Activated CD8-positive, alpha-beta T cell treated with anti-CD3 and anti-CD28 coated beads for 36 hours (primary cell): Measurements from ENCODE around the gene ZNF276. TPM values are rescaled to one million over a fixed set of nuclear protein-coding genes. Genes with fewer than 3 reads are reported as not detected.
"Not testable (repeated sequence)": the region's sequence is repeated elsewhere in the genome, so short reads cannot be mapped to it uniquely, and the experiment has no call there.

Experiments used
- ATAC-seq: fragments of 200-7000 bp; cut with Tn5 transposase; one replicate; pipeline ENCODE4 v1.10.0; 2021; ENCODE audit warnings: mild to moderate bottlenecking, moderate library complexity
- CTCF ChIA-PET: fragments of 350-600 bp; sonication (Branson Sonifier 250); formaldehyde crosslinking; loops from one replicate; lab custom pipeline; 2021; ENCODE audit warnings: antibody characterized with exemption; lab: Charles Lee
- POLR2A ChIA-PET: fragments of 350-600 bp; sonication (Branson Sonifier 250); formaldehyde crosslinking; loops from one replicate; lab custom pipeline; 2021; ENCODE audit warnings: antibody characterized with exemption; lab: Charles Lee
- DNase-seq: peaks from one replicate; pipeline ENCODE4 v3.0.0-alpha.2; 2020
- H3K27ac Mint-ChIP-seq: one replicate; pipeline ENCODE4 v1.8.0; 2021; ENCODE audit warnings: mild to moderate bottlenecking, mixed read lengths
- H3K27me3 Mint-ChIP-seq: one replicate; pipeline ENCODE4 v1.8.0; 2021; ENCODE audit warnings: mixed read lengths
- H3K36me3 Mint-ChIP-seq: one replicate; pipeline ENCODE4 v1.8.0; 2021; ENCODE audit warnings: low read depth, mixed read lengths
- H3K4me1 Mint-ChIP-seq: one replicate; pipeline ENCODE4 v1.8.0; 2021; ENCODE audit warnings: low read depth, mixed read lengths
- H3K4me3 Mint-ChIP-seq: one replicate; pipeline ENCODE4 v1.8.0; 2021; ENCODE audit warnings: mild to moderate bottlenecking, moderate library complexity, mixed read lengths
- H3K9me3 Mint-ChIP-seq: one replicate; pipeline ENCODE4 v1.8.0; 2021; ENCODE audit warnings: mixed read lengths
- CTCF ChIP-seq: fragments of 200-600 bp; IDR thresholded peaks from one replicate; pipeline ENCODE4 v1.8.0; 2022; ENCODE audit warnings: antibody characterized with exemption, mild to moderate bottlenecking
- intact Hi-C: fragments of 100-400 bp; cut with micrococcal nuclease; formaldehyde crosslinking; loops from one replicate; pipeline ENCODE4 v1.10.0; 2022
- total RNA-seq, 2 experiments: library from RNA; stranded (reverse); gene quantifications; one replicate each; pipeline ENCODE4 v1.2.3, GENCODE V29; 2021

ZNF276 gene, protein sequence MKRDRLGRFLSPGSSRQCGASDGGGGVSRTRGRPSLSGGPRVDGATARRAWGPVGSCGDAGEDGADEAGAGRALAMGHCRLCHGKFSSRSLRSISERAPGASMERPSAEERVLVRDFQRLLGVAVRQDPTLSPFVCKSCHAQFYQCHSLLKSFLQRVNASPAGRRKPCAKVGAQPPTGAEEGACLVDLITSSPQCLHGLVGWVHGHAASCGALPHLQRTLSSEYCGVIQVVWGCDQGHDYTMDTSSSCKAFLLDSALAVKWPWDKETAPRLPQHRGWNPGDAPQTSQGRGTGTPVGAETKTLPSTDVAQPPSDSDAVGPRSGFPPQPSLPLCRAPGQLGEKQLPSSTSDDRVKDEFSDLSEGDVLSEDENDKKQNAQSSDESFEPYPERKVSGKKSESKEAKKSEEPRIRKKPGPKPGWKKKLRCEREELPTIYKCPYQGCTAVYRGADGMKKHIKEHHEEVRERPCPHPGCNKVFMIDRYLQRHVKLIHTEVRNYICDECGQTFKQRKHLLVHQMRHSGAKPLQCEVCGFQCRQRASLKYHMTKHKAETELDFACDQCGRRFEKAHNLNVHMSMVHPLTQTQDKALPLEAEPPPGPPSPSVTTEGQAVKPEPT
- 10 to 100 TPM; 24.6 to 27.9 TPM for total RNA-seq

DNA sequence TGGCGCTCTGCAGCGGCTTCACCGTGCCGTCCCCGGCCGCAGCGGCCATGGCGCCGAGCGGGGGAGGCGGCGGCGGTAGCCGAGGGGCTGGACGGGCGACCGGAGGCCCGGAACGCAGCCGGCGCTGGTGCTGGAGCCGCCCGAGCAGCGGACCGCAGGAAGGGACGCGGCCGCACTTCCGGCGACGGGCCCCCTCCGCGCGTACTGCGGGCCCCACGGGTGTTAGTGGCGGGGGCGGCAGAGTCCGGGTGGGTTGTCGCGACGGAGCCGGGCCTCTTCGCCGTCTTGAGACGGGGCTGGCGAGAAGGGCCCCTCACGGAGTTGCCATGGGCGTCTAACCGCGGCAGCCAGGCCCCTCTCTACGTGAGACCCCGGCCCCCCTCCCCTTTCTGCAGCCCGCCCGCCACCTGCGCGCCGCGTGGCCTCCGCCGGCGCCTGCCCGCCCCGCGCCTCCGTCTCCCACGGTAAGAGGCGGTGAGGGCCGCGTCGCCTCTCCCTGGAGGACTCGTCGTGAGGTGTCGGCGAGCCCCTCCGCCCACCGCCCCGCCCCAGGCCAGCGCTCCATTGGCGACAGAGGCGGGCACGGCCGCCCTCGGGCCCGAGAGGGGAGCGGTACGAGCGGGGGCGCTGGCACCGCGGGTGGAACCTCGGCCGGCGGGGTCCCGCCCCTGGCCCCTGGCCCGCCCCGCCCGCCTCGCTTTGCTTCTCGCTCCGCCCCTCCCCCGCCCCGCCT lies at the start of gene ZNF276, which contains the start of gene VPS9D1:
Gene ZNF276, plus strand, starts transcription at position 725 of the 733 bp plus-strand sequence. CDS start 104 bp downstream, outside the sequence.
Gene VPS9D1, minus strand, starts transcription at position 86 of the 733 bp plus-strand sequence. Its CDS starts 37 bp downstream, at position 49.
- H3K36me3 Mint-ChIP-seq: peaks cover 38% of the 10 kb centered on the region
- TF ChIP-seq CTCF: no peak
- ATAC-seq (peak; percentile 51), DNase-seq (peak; percentile 89)
- H3K9me3 Mint-ChIP-seq: no peaks in the 10 kb centered on the region
- CTCF ChIA-PET: no interaction called here
- H3K4me3 Mint-ChIP-seq: peak within 1 kb of the TSS; percentile 82
- peaks cover 43% of the 10 kb centered on the region for H3K4me1 Mint-ChIP-seq
- H3K27ac Mint-ChIP-seq: peak within 1 kb of the TSS; percentile 86
- intact Hi-C loops: no loop called here
- no peaks in the 10 kb centered on the region for H3K27me3 Mint-ChIP-seq
- POLR2A ChIA-PET: interaction anchor here (0.8 to 2.2 kb wide), 6 partner anchors 10 to 157 kb away, joined by 3 to 8 read pairs (median 4); no protein-coding TSS in a partner anchor

- H3K9me3 Mint-ChIP-seq, ATAC-seq, intact Hi-C loops, H3K27me3 Mint-ChIP-seq, DNase-seq, H3K36me3 Mint-ChIP-seq, H3K4me3 Mint-ChIP-seq, CTCF ChIA-PET, H3K27ac Mint-ChIP-seq: not testable (repeated sequence)
- H3K4me1 Mint-ChIP-seq: peaks cover 21% of the 10 kb centered on the region
- POLR2A ChIA-PET: interaction anchor here (1.6 kb wide), 1 partner anchor 13 kb away, joined by 5 read pairs; no protein-coding TSS in a partner anchor
These were observed 49.8 kb upstream of the ZNF276 start for GRCh38 chr16:89671565-89671964.

DNA sequence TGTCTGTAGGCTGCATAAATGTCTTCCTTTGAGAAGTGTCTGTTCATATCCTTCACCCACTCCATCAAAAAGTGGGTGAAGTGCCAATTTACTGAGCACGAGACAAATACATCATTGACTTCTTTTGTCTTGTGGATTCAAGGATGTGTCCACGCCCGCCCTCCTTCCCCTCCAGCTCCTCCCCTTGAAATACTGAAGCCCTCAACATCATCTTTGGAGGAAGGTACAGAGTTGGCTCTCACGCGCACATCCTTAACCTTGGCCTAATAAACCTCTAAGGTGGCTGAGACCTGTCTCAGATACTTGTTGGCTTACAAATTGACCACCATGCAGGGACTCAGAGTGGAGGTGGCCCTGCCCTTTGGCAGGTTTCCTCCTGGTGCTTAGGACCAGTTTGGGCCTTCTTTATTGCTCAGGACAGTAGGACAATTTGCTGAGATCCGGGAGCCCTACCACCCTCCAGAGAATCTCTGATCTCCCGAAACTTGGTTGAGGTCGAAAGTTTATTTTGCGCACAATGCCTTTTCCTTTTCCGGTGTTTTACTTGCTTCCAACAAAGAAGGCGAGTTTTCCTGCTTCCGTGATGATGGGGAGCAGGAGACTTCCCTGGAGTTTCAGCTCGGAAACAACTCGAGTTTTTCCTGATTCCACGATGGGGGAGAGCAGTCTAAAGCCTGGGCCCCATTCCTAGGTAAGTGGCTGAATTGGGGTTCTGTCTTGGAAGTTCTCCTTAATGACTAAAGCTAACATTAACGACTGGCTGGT lies 49.0 kb upstream of the ZNF276 start:
- TF ChIP-seq CTCF: no peak
- intact Hi-C loops: no loop called here
- ChIA-PET CTCF (no interaction called here), POLR2A (no interaction called here)
- no peaks in the 10 kb centered on the region for H3K36me3 Mint-ChIP-seq
- H3K4me3 Mint-ChIP-seq: no peak overlapping the region
- H3K4me1 Mint-ChIP-seq: peaks cover 21% of the 10 kb centered on the region
- ATAC-seq (no peak), DNase-seq (no peak)
- H3K27ac Mint-ChIP-seq: no peak overlapping the region
- H3K27me3 Mint-ChIP-seq: no peaks in the 10 kb centered on the region
- H3K9me3 Mint-ChIP-seq: no peaks in the 10 kb centered on the region

DNA sequence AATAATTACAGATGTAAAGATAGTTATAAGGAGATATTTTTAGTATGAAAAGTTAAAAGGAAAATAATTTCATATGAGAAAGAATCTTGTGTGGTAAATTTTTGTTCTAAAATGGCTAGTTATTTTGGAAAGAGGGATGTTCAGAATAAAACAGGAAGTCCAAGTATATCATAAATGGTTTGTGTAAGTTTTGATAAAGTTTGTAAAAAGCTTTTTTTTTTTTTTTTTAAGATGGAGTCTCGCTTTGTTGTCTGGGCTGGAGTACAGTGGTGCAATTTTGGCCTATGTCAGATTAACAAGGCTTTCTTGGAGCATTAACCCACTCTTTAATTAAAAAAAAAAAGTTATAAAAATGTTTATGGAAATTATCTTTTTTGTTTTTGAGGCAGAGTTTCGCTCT lies 43.1 kb upstream of the ZNF276 start:
- H3K4me3 Mint-ChIP-seq: no peak overlapping the region
- H3K27ac Mint-ChIP-seq: no peak overlapping the region
- intact Hi-C loops: no loop called here
- CTCF ChIA-PET: interaction anchor here (1.6 kb wide), 1 partner anchor 10 kb away, joined by 3 read pairs; no protein-coding TSS in a partner anchor
- no peaks in the 10 kb centered on the region for H3K27me3 Mint-ChIP-seq
- DNase-seq (no peak), ATAC-seq (no peak)
- POLR2A ChIA-PET: interaction anchor here (0.9 kb wide), 1 partner anchor 58 kb away, joined by 3 read pairs; no protein-coding TSS in a partner anchor
- no peaks in the 10 kb centered on the region for H3K4me1 Mint-ChIP-seq
- H3K36me3 Mint-ChIP-seq: no peaks in the 10 kb centered on the region
- no peak for TF ChIP-seq CTCF
- no peaks in the 10 kb centered on the region for H3K9me3 Mint-ChIP-seq
